Keratinocyte (primary cell): ENCODE results near the gene PARD3B. TPM values are rescaled to one million over a fixed set of nuclear protein-coding genes. Genes with fewer than 3 reads are reported as not detected.

Source experiments
- DNase-seq: peaks from one replicate; pipeline ENCODE4 v3.0.0-alpha.2; 2011; ENCODE audit warnings: low read depth, missing footprints, low spot score
- FAIRE-seq: peaks from 2 replicates; lab custom pipeline; 2011; peaks lifted over from hg19 to GRCh38; lab: Jason Lieb, UNC
- H2AFZ ChIP-seq: 2 replicates; pipeline ENCODE4 v1.6.0; 2012; ENCODE audit warnings: low read length, control low read depth, inconsistent platforms; ENCODE audit not compliant: control insufficient read depth
- H3K27ac ChIP-seq: 2 replicates; pipeline ENCODE4 v1.5.1; 2011; ENCODE audit warnings: low read length; ENCODE audit not compliant: control insufficient read depth, insufficient read depth
- H3K27me3 ChIP-seq: 3 replicates; pipeline ENCODE4 v1.6.0; 2011; ENCODE audit warnings: low read length; ENCODE audit not compliant: control insufficient read depth, insufficient read depth; ENCODE audit errors: extremely low read depth
- H3K36me3 ChIP-seq, 2 experiments: 2 replicates in 1 of 2; 3 replicates in 1 of 2; pipeline ENCODE4 v1.5.1; 2011; ENCODE audit warnings: low read length in 2 of 2, mild to moderate bottlenecking in 1 of 2; ENCODE audit not compliant: control insufficient read depth in 2 of 2, insufficient read depth in 2 of 2; ENCODE audit errors: extremely low read depth in 1 of 2
- H3K4me1 ChIP-seq: 3 replicates; pipeline ENCODE4 v1.5.1; 2011; ENCODE audit warnings: low read length; ENCODE audit not compliant: control insufficient read depth, insufficient read depth; ENCODE audit errors: extremely low read depth
- H3K4me2 ChIP-seq: 3 replicates; pipeline ENCODE4 v1.6.0; 2011; ENCODE audit warnings: low read depth, low read length; ENCODE audit not compliant: control insufficient read depth, insufficient read depth; ENCODE audit errors: extremely low read depth
- H3K4me3 ChIP-seq, 3 experiments: fragments of 200-600 bp in 1 of 3; sonication (generic) in 1 of 3; 2 replicates in 2 of 3; 3 replicates in 1 of 3; pipeline ENCODE4 v1.5.1; 2011 to 2016; ENCODE audit warnings: low read length in 3 of 3, mild to moderate bottlenecking in 3 of 3, control low read depth in 2 of 3, inconsistent platforms in 1 of 3, low read depth in 1 of 3, mixed read lengths in 1 of 3, mixed run types in 1 of 3, moderate library complexity in 1 of 3; ENCODE audit not compliant: control insufficient read depth in 2 of 3, insufficient read depth in 2 of 3; ENCODE audit errors: extremely low read depth in 1 of 3
- H3K79me2 ChIP-seq: 2 replicates; pipeline ENCODE4 v1.6.0; 2012; ENCODE audit warnings: low read length; ENCODE audit not compliant: control insufficient read depth, insufficient read depth
- H3K9ac ChIP-seq: 3 replicates; pipeline ENCODE4 v1.6.0; 2011; ENCODE audit warnings: low read length; ENCODE audit not compliant: control insufficient read depth, insufficient read depth; ENCODE audit errors: extremely low read depth
- H3K9me1 ChIP-seq: 3 replicates; pipeline ENCODE4 v1.6.0; 2011; ENCODE audit warnings: low read length; ENCODE audit not compliant: control insufficient read depth, insufficient read depth; ENCODE audit errors: extremely low read depth
- H3K9me3 ChIP-seq: 2 replicates; pipeline ENCODE4 v1.5.1; 2012; ENCODE audit warnings: low read depth, low read length; ENCODE audit not compliant: control insufficient read depth
- H4K20me1 ChIP-seq: 3 replicates; pipeline ENCODE4 v1.6.0; 2011; ENCODE audit warnings: low read length; ENCODE audit not compliant: control insufficient read depth, insufficient read depth; ENCODE audit errors: extremely low read depth
- CTCF ChIP-seq, 3 experiments: IDR thresholded peaks in 1 of 3; conservative IDR thresholded peaks in 1 of 3; optimal IDR thresholded peaks in 1 of 3; 2 replicates in 2 of 3; 3 replicates in 1 of 3; pipeline versions ENCODE3 to v1.5.1; 2011; ENCODE audit warnings: low read length in 3 of 3, mild to moderate bottlenecking in 3 of 3, moderate library complexity in 2 of 3, control low read depth in 1 of 3, inconsistent platforms in 1 of 3; ENCODE audit not compliant: insufficient read depth in 2 of 3; ENCODE audit errors: extremely low read depth in 1 of 3
- EZH2 ChIP-seq: IDR thresholded peaks from one replicate; pipeline ENCODE4 v1.6.1; 2012; ENCODE audit warnings: inconsistent platforms, mild to moderate bottlenecking, low read length, moderate library complexity
- dilution Hi-C: fragments of 300-500 bp; cut with MboI; formaldehyde crosslinking; loops from one replicate; pipeline ENCODE4 v1.7.0; 2020; ENCODE audit warnings: low sequenced_read_pairs; ENCODE audit not compliant: extremely low pct_ligation_motif_present
- polyA plus RNA-seq, 5 experiments: library from polyadenylated mRNA; depleted of rRNA in 3 of 5; stranded (reverse) in 3 of 5; stranded (forward) in 1 of 5; unstranded in 1 of 5; fragments of >200 nt; gene quantifications; 1 replicate in 1 of 5; 2 replicates in 3 of 5; 3 replicates in 1 of 5; pipeline versions ENCODE4 v1.2.1 to v1.2.3, GENCODE V29; 2011 to 2012; ENCODE audit warnings: missing spikeins in 2 of 5, low read depth in 1 of 5, low replicate concordance in 1 of 5

The PARD3B gene
- polyA plus RNA-seq, 1 donor (not counting 4 experiments of a cell fraction or from before 2014, with no cell fraction given): 1.2 TPM

- dilution Hi-C loops: no loop called here
- Histone ChIP-seq H3K36me3 (no peaks in the 10 kb centered on the region), H3K9ac (no peak overlapping the region), H3K9me1 (no peaks in the 10 kb centered on the region), H2AFZ (no peak overlapping the region), H3K27ac (no peak overlapping the region), H3K9me3 (no peaks in the 10 kb centered on the region), H3K4me2 (no peak overlapping the region), H3K27me3 (no peaks in the 10 kb centered on the region), H3K79me2 (no peaks in the 10 kb centered on the region), H4K20me1 (no peaks in the 10 kb centered on the region), H3K4me3 (no peak overlapping the region), H3K4me1 (peaks cover 14% of the 10 kb centered on the region)
- no peak for DNase-seq
- TF ChIP-seq EZH2: no peak
- TF ChIP-seq CTCF (optimal IDR thresholded peaks at IDR 0.05 in 1 of 3, IDR thresholded peaks at IDR 0.05 in 1 of 3, conservative IDR thresholded peaks at IDR 0.05 in 1 of 3; ENCODE audit: extremely low read depth in 1 of 3, insufficient read depth in 2 of 3, low read length in 3 of 3): no peak
- FAIRE-seq: no peak
Measured at GRCh38 chr2:204672772-204673171, 127.5 kb downstream of the PARD3B start.

DNA sequence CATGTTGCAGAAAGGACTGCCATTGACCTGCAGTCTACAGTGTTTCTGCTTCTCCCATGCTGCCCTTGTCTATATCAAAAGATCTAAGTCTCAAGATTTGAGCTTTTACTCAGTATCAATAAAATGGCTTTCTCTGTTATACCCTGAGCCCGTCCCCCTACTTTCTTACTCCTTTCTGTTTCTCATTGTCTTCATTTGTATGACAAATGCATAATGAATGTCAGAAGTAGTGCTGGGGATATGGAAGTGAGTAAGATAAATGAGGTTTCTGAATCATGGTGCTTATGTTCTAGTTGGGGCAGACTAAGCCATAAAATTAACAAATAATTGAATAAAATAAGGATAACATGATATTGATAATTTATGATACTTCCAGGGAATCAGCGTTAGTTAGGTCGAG is 128.6 kb downstream of the PARD3B start:
- TF ChIP-seq EZH2 (no peak), CTCF (optimal IDR thresholded peaks at IDR 0.05 in 1 of 3, IDR thresholded peaks at IDR 0.05 in 1 of 3, conservative IDR thresholded peaks at IDR 0.05 in 1 of 3; ENCODE audit: extremely low read depth in 1 of 3, insufficient read depth in 2 of 3, low read length in 3 of 3) (no peak)
- no peak overlapping the region for H3K9ac ChIP-seq
- dilution Hi-C loops: no loop called here
- H3K9me3 ChIP-seq: no peaks in the 10 kb centered on the region
- H3K4me3 ChIP-seq: no peak overlapping the region
- no peaks in the 10 kb centered on the region for H3K36me3 ChIP-seq
- no peaks in the 10 kb centered on the region for H3K27me3 ChIP-seq
- peak overlapping the region; percentile 72 for H2AFZ ChIP-seq
- peak overlapping the region; percentile 46 for H3K4me2 ChIP-seq
- H3K9me1 ChIP-seq: no peaks in the 10 kb centered on the region
- no peaks in the 10 kb centered on the region for H4K20me1 ChIP-seq
- FAIRE-seq (peak; percentile 67), DNase-seq (no peak)
- H3K79me2 ChIP-seq: no peaks in the 10 kb centered on the region
- H3K27ac ChIP-seq: peak overlapping the region; percentile 2
- peaks cover 14% of the 10 kb centered on the region for H3K4me1 ChIP-seq
